DMS 273 (cell line): ENCODE results near the gene TEAD1.

ENCODE experiments used
- DNase-seq: peaks from one replicate; lab custom pipeline; 2025; ENCODE audit not compliant: unreplicated experiment; lab: John Stamatoyannopoulos, UW

Gene TEAD1

DNA sequence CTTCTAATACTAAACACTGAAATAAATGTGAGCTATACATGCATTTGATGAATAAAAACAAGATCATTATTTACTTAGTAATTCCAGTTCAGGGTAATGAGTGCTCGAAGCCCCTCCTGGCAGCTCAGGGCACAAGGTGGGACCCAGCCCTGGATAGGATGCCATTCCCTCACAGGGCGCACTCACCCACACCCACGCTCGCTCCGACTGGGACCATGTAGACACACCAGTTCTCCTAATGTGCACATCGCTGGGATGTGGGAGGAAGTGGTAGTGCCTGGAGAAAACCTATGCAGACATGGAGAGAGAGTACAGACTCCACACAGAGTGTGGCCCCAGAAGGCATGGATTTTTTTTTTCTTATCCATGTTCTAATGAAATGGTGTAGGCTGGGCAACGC is 290.4 kb downstream of the TEAD1 start:
- DNase-seq, result no peak

- DNase-seq, result no peak
Measured at GRCh38 chr11:12966002-12966401, 291.8 kb downstream of the TEAD1 start.

- no peak for DNase-seq
Measured at GRCh38 chr11:12968101-12968500, 293.9 kb downstream of the TEAD1 start.

- no peak for DNase-seq
Measured at GRCh38 chr11:12968826-12969225, 294.6 kb downstream of the TEAD1 start.

GRCh38 chr11:12971955-12972354 is 297.7 kb downstream of the TEAD1 start:
- no peak for DNase-seq

DNA sequence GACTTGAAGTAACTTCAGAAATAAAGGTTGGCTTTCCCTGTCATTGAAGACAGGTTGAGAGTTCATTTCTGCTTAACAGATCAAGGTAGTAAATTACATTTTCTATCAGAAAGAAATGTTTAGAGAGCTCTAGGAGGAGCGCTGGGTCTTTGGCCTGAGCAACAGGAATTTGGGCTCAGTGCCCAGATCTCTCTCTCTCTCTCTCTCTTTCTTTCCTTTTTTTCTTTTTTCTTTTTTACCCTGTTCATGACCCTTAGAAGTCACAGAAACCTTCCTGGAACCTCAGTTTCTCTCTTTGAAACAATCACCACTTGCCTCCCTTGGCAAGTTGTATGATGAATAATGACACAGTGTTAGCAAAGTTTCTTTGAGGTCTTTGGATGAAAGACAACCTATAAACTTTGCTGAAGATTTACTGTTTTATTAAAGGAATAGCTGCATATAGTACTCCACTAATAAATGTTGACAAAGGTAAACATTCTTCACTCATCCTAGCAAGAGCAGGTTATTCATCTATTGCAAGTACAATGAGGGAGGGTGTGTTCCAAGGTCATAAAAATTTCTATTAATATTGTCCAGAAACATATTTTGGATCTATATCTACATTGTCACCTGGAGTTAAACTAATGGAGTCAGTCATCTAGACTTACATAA is 299.4 kb downstream of the TEAD1 start:
- no peak for DNase-seq

DNA sequence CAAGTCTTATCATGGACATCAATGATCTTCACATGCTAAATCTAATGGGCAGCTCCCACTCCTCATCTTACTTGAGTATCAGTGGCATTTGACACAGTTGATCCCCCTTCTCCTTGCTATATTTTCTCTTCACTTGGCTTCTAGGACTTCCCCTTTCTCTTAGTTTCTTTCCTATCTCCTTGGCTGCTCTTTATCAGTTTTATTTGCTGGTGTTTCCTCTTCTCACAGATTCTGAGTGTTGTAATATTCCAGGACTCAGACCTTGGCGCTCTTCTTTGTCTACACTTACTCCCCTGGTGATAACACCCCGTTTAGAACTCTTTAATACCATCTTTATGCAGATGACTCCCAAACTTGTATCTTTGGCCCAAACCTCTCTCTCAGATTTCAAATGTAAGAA is 301.0 kb downstream of the TEAD1 start:
- no peak for DNase-seq

DNA sequence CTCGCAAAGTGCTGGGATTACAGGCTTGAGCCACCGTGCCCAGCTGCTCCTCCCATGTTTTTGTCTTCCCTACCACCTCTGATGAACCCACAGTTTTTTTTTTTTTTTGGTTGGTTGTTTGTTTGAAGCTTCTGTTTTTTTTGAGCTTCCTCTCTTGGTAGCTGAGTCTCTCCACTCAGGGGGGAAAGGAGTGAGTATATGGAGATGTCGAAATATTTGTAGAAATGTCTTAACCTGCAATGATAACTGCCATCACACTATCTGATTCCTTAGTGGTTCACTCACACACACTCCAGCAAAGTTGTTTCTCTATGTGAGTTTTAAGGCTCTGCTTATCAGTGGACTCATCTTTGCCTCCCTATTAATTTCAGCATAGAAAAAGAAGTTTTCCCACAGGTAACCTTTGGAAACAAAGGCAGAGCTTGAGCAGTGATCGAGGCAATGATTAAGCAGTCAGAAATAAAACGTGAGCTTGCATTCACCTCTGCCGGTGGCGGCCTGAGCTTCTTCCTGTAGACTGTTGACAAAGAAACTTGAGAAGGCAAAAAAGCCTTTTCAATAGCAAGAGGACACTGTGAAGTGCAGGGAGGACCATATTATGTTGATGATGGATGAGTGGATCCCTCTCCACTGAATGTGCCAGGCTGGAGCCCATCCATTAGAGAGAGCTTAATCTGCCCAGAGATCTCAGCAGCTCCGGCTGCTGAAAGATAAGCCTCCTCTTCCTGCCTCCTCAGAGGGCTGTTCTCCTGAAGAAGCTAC is 305.9 kb downstream of the TEAD1 start:
- no peak for DNase-seq

- no peak for DNase-seq
Measured at GRCh38 chr11:12981676-12982522, 307.7 kb downstream of the TEAD1 start.

DNA sequence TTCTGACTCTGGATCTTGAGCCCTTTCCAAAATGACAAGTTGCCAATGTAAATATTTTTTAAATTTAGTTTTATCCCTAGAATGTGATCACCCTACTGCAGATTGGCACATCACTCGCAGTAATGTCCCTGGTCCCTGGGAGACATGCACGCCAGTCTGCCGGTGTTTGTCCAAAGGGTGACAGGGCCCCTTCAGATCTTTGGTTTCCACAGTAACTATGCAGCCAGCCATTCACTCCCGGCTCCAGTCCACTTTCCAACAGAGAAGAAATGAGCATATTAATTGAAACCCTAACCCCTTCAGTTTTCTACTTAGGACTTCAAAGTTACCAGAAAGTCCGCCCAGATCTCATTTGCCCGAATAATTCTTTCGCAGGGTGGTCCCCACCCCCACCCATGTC is 309.1 kb downstream of the TEAD1 start:
- no peak for DNase-seq

- no peak for DNase-seq
Measured at GRCh38 chr11:12986194-12986898, 312.1 kb downstream of the TEAD1 start.

DNA sequence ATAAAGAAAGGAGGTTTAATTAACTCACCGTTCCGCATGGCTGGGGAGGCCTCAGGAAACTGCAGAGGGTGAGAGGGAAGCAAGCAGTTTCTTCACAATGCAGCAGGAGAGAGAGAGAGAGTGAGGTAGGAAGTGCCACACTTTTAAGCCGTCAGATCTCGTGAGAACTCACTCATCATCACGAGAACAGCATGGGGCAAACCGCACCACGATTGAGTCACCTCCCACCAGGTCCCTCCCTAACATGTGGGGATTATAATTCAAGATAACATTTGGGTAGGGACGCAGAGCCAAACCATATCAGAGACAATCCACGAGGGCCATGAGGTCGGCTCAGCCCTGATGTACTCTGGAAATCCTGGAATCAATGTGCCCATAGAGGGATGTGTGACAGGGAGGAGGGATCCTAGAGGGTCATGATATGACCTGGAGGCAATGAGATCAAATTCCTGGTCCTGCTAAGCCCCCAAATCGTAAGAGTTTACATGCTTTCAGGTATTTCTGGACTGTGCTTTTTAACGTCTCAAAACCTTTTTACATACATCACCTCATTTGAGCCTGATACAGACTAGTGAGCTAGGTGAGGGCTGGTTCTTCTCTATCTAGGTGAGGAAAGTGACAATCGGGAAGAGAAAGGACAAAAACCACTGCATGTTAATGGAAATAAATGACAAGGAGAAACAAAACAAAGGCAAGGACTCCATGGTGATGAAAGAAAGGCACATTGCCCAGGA is 315.4 kb downstream of the TEAD1 start:
- DNase-seq, result no peak

DNA sequence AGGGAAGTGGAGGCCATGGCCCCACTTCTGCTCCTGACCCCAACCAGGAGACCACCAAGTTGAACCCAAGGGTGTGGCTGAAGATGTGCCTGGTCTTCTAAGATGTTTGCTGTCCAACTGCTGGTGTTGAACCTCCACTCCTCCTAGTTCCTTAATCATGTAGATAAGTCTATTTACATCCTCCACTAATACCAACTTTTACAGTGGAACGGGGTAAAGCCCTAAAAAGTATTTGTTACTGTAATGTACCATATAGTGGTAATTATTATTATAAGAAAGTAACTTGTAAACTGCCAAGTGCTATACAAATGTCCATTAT is 315.9 kb downstream of the TEAD1 start:
- DNase-seq, result no peak

- no peak for DNase-seq
Measured at GRCh38 chr11:12991426-12991825, 317.2 kb downstream of the TEAD1 start.

DNA sequence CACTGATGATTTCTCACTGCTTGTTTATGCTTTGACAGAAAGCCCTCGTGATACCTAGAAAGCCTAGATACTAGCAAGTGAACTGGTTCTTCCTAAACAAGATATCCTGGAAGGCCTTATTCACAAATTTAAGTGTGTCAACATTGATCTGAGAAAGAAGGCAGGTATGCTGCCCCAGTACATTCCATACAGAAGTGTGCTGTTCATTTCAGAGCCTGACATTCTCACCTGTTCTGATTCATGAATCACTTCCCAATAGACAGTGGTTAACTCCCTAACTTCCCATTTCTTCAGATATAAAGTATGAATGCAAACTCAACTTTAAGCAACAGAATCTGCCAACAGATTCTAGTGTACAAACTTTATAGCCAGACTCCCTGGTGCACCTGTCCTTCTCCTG is 319.4 kb downstream of the TEAD1 start:
- no peak for DNase-seq
